Activated naive CD8-positive, alpha-beta T cell treated with anti-CD3 and anti-CD28 coated beads, Interleukin-2, amount 10 ng/mL, durations not matched to agents 7 days and 5 days (primary cell): Measurements from ENCODE around the gene ASCL4. TPM values are rescaled to one million over a fixed set of nuclear protein-coding genes. Genes with fewer than 3 reads are reported as not detected.

Experiments
- ATAC-seq: fragments of 150-1000 bp; cut with Tn5 transposase; one replicate; pipeline ENCODE4 v1.10.0; 2021; ENCODE audit warnings: low read depth, moderate library complexity
- POLR2A ChIA-PET: fragments of 350-600 bp; sonication (Branson Sonifier 250); formaldehyde crosslinking; loops from one replicate; lab custom pipeline; 2021; ENCODE audit warnings: antibody characterized with exemption; lab: Charles Lee
- DNase-seq: peaks from one replicate; pipeline ENCODE4 v3.0.0; 2021
- H3K27ac Mint-ChIP-seq: one replicate; pipeline ENCODE4 v1.8.0; 2022; ENCODE audit warnings: mild to moderate bottlenecking, mixed read lengths
- H3K27me3 Mint-ChIP-seq: one replicate; pipeline ENCODE4 v1.8.0; 2022; ENCODE audit warnings: mild to moderate bottlenecking, moderate library complexity, mixed read lengths
- H3K36me3 Mint-ChIP-seq: one replicate; pipeline ENCODE4 v1.8.0; 2021; ENCODE audit warnings: mild to moderate bottlenecking, mixed read lengths
- H3K4me1 Mint-ChIP-seq: one replicate; pipeline ENCODE4 v1.8.0; 2021; ENCODE audit warnings: mixed read lengths
- H3K4me3 Mint-ChIP-seq: one replicate; pipeline ENCODE4 v1.8.0; 2022; ENCODE audit warnings: mild to moderate bottlenecking, moderate library complexity, mixed read lengths
- H3K9me3 Mint-ChIP-seq: one replicate; pipeline ENCODE4 v1.8.0; 2021; ENCODE audit warnings: mixed read lengths
- total RNA-seq, 2 experiments: library from RNA; stranded (reverse); gene quantifications; one replicate each; pipeline ENCODE4 v1.2.3, GENCODE V29; 2021

The ASCL4 gene
- total RNA-seq, 2 experiments from 2014 or later, result not detected

DNA sequence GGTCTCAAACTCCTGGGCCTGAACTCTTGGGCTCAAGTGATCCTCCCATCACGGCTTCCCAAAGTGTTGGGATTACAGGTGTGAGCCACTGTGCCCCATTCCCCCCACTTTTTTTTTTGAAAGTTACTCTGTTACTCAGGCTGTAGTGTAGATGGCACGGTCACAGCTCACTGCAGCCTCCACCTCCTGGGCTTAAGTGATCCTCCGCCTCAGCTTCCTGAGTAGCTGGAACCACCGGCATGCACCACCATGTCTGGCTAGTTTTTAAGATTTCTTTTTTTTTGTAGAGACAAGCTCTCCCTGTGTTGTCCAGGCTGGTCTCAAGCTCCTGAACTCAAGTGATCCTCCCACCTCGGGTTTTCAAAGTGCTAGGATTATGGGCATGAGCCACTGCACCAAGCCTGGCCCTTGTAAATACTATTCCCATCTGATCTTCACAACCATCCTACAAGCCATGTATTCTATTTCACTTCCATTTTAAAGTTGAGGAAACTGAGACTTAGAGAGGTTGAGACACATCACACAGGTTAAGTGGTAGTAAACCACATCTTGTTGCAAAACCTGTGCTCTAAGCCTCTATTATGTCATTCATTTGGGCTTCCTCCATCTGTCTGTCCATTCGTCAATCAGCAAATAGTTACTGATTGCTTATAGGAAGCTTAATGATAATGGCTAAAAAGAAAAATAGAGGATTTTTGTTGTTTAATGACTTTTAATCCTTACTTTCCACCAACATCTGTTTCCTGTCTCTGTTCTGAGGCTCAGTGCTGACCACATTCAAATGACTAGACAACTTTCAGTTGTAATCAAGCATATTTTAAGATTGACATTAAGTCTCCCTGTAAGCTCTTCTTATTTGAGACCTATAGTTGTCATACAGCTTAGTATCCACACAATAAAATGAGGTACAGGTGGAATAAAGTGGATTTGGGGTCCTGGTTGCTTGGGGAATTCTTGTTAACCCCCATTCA lies 9.2 kb downstream of the ASCL4 start:
- POLR2A ChIA-PET, result no interaction called here
- Mint-ChIP-seq H3K4me3 (no peak overlapping the region), H3K27ac (no peak overlapping the region), H3K4me1 (peaks cover 8% of the 10 kb centered on the region), H3K27me3 (peaks cover 37% of the 10 kb centered on the region), H3K9me3 (no peaks in the 10 kb centered on the region), H3K36me3 (no peaks in the 10 kb centered on the region)
- no peak for DNase-seq
- ATAC-seq, result peak; percentile 45

DNA sequence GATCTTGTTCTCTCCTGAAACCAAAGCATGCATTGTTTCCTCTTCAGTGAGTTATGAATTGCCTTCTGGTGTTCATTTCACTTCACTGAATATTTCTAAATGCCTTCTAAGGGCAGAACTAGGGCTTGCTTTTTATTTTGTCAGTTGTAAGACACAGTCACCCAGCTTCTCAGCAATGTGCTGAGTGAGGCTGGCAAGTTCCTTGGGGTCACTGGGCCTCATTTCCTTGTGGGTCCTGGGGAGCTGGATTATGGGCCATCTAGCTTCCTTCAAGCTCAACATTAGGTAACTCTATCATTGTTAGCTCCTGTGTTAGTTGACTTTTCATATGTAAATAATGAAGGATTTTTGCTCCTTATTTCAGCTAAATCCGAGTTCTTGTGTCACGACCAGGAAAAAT lies 13.8 kb downstream of the ASCL4 start:
- H3K36me3 Mint-ChIP-seq, result peaks cover 2% of the 10 kb centered on the region
- H3K4me3 Mint-ChIP-seq, result no peak overlapping the region
- DNase-seq (no peak), ATAC-seq (no peak)
- H3K27ac Mint-ChIP-seq, result no peak overlapping the region
- peaks cover 5% of the 10 kb centered on the region for H3K9me3 Mint-ChIP-seq
- peaks cover 26% of the 10 kb centered on the region for H3K27me3 Mint-ChIP-seq
- POLR2A ChIA-PET, result no interaction called here
- peaks cover 8% of the 10 kb centered on the region for H3K4me1 Mint-ChIP-seq

- Mint-ChIP-seq H3K9me3 (peaks cover 6% of the 10 kb centered on the region), H3K4me3 (no peak overlapping the region), H3K27ac (no peak overlapping the region), H3K36me3 (peaks cover 2% of the 10 kb centered on the region), H3K4me1 (peaks cover 2% of the 10 kb centered on the region), H3K27me3 (peaks cover 23% of the 10 kb centered on the region)
- POLR2A ChIA-PET, result no interaction called here
- no peak for DNase-seq
- ATAC-seq, result no peak
Measured at GRCh38 chr12:107788690-107789458, 14.4 kb downstream of the ASCL4 start.

GRCh38 chr12:107791465-107792089 lies 17.1 kb downstream of the ASCL4 start:
- peaks cover 31% of the 10 kb centered on the region for H3K27me3 Mint-ChIP-seq
- peaks cover 6% of the 10 kb centered on the region for H3K9me3 Mint-ChIP-seq
- POLR2A ChIA-PET, result no interaction called here
- ATAC-seq, result no peak
- no peak overlapping the region for H3K27ac Mint-ChIP-seq
- DNase-seq, result no peak
- peaks cover 2% of the 10 kb centered on the region for H3K36me3 Mint-ChIP-seq
- H3K4me3 Mint-ChIP-seq, result no peak overlapping the region
- no peaks in the 10 kb centered on the region for H3K4me1 Mint-ChIP-seq

DNA sequence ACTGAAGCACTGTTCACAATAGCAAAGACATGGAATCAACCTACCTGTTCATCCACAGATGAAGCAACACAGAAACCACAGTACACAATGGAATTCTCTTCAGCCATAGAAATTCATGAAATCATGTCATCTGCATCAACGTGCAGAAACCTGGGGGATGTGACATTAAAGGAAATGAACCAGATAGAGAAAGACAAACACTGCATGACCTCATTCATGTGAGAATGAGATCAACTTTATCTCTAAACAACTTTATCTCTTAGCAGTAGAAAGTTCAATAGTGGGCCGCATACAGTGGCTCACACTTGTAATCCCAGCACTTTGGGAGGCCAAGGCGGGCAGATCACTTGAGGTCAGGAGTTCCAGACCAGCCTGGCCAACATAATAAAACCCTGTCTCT lies 19.9 kb downstream of the ASCL4 start:
- Mint-ChIP-seq H3K36me3 (peaks cover 2% of the 10 kb centered on the region), H3K27ac (no peak overlapping the region), H3K4me3 (no peak overlapping the region), H3K27me3 (peaks cover 24% of the 10 kb centered on the region), H3K4me1 (no peaks in the 10 kb centered on the region), H3K9me3 (peaks cover 6% of the 10 kb centered on the region)
- DNase-seq (no peak), ATAC-seq (no peak)
- POLR2A ChIA-PET, result no interaction called here

- no peak for DNase-seq
- Mint-ChIP-seq H3K27ac (no peak overlapping the region), H3K4me1 (no peaks in the 10 kb centered on the region), H3K4me3 (no peak overlapping the region), H3K9me3 (no peaks in the 10 kb centered on the region), H3K36me3 (no peaks in the 10 kb centered on the region), H3K27me3 (peaks cover 21% of the 10 kb centered on the region)
- POLR2A ChIA-PET, result no interaction called here
- ATAC-seq, result no peak
Measured at GRCh38 chr12:107798580-107798979, 24.1 kb downstream of the ASCL4 start.

- ATAC-seq, result no peak
- Mint-ChIP-seq H3K4me3 (no peak overlapping the region), H3K27me3 (peaks cover 12% of the 10 kb centered on the region), H3K27ac (no peak overlapping the region), H3K36me3 (no peaks in the 10 kb centered on the region), H3K4me1 (no peaks in the 10 kb centered on the region), H3K9me3 (no peaks in the 10 kb centered on the region)
- POLR2A ChIA-PET, result no interaction called here
- no peak for DNase-seq
Measured at GRCh38 chr12:107801150-107801549, 26.6 kb downstream of the ASCL4 start.

- H3K36me3 Mint-ChIP-seq, result no peaks in the 10 kb centered on the region
- POLR2A ChIA-PET, result no interaction called here
- ATAC-seq (no peak), DNase-seq (no peak)
- no peak overlapping the region for H3K27ac Mint-ChIP-seq
- no peaks in the 10 kb centered on the region for H3K9me3 Mint-ChIP-seq
- no peak overlapping the region for H3K4me3 Mint-ChIP-seq
- H3K27me3 Mint-ChIP-seq, result peaks cover 9% of the 10 kb centered on the region
- no peaks in the 10 kb centered on the region for H3K4me1 Mint-ChIP-seq
Measured at GRCh38 chr12:107803092-107803491, 28.6 kb downstream of the ASCL4 start.

GRCh38 chr12:107805488-107806180 lies 31.1 kb downstream of the ASCL4 start:
- no peak for DNase-seq
- no peaks in the 10 kb centered on the region for H3K4me1 Mint-ChIP-seq
- no peak for ATAC-seq
- no peak overlapping the region for H3K27ac Mint-ChIP-seq
- H3K36me3 Mint-ChIP-seq, result no peaks in the 10 kb centered on the region
- POLR2A ChIA-PET, result no interaction called here
- peaks cover 8% of the 10 kb centered on the region for H3K27me3 Mint-ChIP-seq
- no peaks in the 10 kb centered on the region for H3K9me3 Mint-ChIP-seq
- no peak overlapping the region for H3K4me3 Mint-ChIP-seq

DNA sequence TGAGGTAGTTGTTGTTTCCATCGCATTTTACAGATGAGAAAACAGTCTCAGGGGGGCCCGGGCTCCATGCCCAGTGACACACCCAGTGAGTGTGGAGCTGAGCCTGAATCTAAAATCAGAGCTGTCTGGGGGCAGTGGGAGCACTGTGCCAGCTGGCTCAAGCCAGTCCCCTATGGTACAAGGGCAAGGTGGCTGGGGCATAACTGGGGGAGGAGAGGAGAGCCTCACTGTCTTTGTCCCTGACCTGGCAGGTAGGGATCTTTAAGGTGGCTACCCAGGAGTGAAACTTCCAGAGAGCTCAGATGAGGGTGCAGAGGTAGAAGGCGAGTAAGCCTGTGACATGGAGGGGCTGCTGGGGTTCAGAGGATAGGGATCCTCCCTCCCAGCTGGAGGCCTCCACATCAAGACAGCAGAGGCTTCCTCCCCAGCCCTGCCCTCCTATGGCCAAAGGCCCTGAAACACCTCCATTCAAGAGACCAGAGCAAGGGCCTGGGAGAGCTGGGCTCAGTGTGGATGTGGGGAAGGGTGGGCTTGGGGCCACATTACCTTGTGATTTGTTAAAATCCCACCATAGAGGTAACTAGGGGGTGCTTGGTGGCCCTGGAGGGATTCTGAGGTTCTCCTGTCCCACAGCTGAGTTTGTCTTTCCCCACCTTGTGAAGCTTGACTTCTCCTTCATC lies 33.1 kb downstream of the ASCL4 start:
- ATAC-seq (no peak), DNase-seq (no peak)
- Mint-ChIP-seq H3K36me3 (no peaks in the 10 kb centered on the region), H3K4me3 (no peak overlapping the region), H3K27me3 (peaks cover 6% of the 10 kb centered on the region), H3K27ac (no peak overlapping the region), H3K4me1 (no peaks in the 10 kb centered on the region), H3K9me3 (no peaks in the 10 kb centered on the region)
- POLR2A ChIA-PET, result no interaction called here

GRCh38 chr12:107817250-107817649 lies 42.7 kb downstream of the ASCL4 start:
- H3K36me3 Mint-ChIP-seq, result peaks cover 2% of the 10 kb centered on the region
- no peak for DNase-seq
- H3K9me3 Mint-ChIP-seq, result peaks cover 9% of the 10 kb centered on the region
- no peak for ATAC-seq
- no peak overlapping the region for H3K27ac Mint-ChIP-seq
- H3K4me1 Mint-ChIP-seq, result no peaks in the 10 kb centered on the region
- H3K27me3 Mint-ChIP-seq, result no peaks in the 10 kb centered on the region
- H3K4me3 Mint-ChIP-seq, result no peak overlapping the region
- POLR2A ChIA-PET, result no interaction called here

- POLR2A ChIA-PET, result no interaction called here
- DNase-seq (no peak), ATAC-seq (no peak)
- H3K4me3 Mint-ChIP-seq, result no peak overlapping the region
- H3K4me1 Mint-ChIP-seq, result no peaks in the 10 kb centered on the region
- peaks cover 9% of the 10 kb centered on the region for H3K9me3 Mint-ChIP-seq
- H3K27me3 Mint-ChIP-seq, result peaks cover 3% of the 10 kb centered on the region
- H3K27ac Mint-ChIP-seq, result no peak overlapping the region
- peaks cover 2% of the 10 kb centered on the region for H3K36me3 Mint-ChIP-seq
Measured at GRCh38 chr12:107818984-107819383, 44.5 kb downstream of the ASCL4 start.
